Vagina (tissue), 2 donors: ENCODE data around the gene NRARP. TPM values are rescaled to one million over a fixed set of nuclear protein-coding genes. Genes with fewer than 3 reads are reported as not detected.

ENCODE experiments used
- DNase-seq, 2 donors: peaks; one replicate each; pipeline ENCODE4 v3.0.0-alpha.2; 2017; ENCODE audit errors: extremely low spot score in 2 of 2
- H3K27ac ChIP-seq: fragments of 200-600 bp; sonication (generic); one replicate; pipeline ENCODE4 v1.5.1; 2019
- H3K27me3 ChIP-seq: fragments of 200-600 bp; sonication (generic); one replicate; pipeline ENCODE4 v1.5.1; 2019
- H3K36me3 ChIP-seq, 2 donors: fragments of 200-600 bp; sonication (generic); one replicate each; pipeline ENCODE4 v1.5.1; 2017 to 2019
- H3K4me1 ChIP-seq: fragments of 200-600 bp; sonication (generic); one replicate; pipeline ENCODE4 v1.5.1; 2019
- H3K4me3 ChIP-seq, 2 donors: fragments of 200-600 bp; sonication (generic); 1 replicate in 1 of 2; 2 replicates in 1 of 2; pipeline ENCODE4 v1.5.1; 2016 to 2019
- H3K9me3 ChIP-seq: fragments of 200-600 bp; sonication (generic); one replicate; pipeline ENCODE4 v1.5.1; 2019
- POLR2A ChIP-seq, 2 donors: fragments of 450-650 bp; IDR thresholded peaks; one replicate each; pipeline ENCODE4 v1.6.1; 2017; ENCODE audit warnings: antibody characterized with exemption in 2 of 2, mild to moderate bottlenecking in 2 of 2, moderate library complexity in 2 of 2
- POLR2AphosphoS5 ChIP-seq, 2 donors: sonication (generic); formaldehyde crosslinking; IDR thresholded peaks; one replicate each; pipeline ENCODE4 v1.9.0; 2017; ENCODE audit warnings: antibody characterized with exemption in 2 of 2, mild to moderate bottlenecking in 2 of 2, low read depth in 1 of 2; ENCODE audit not compliant: insufficient read depth in 1 of 2
- intact Hi-C: fragments of 100-400 bp; cut with DNase I; formaldehyde crosslinking; loops from one replicate; pipeline ENCODE4 v1.15.1; 2023
- total RNA-seq: library from RNA; depleted of rRNA; stranded (reverse); fragments of >200 nt; gene quantifications from one replicate; pipeline ENCODE4 v1.2.3, GENCODE V29; 2016
- TF ChIP-seq, protein P1 (sequence below), 3 experiments: fragments of 450-650 bp in 2 of 3; fragments of 200-600 bp in 1 of 3; sonication (generic) in 1 of 3; IDR thresholded peaks; one replicate each; pipeline ENCODE4 v1.5.1; 2017 to 2019; ENCODE audit warnings: antibody characterized with exemption in 3 of 3, mild to moderate bottlenecking in 2 of 3, moderate library complexity in 2 of 3

NRARP gene
- total RNA-seq, 1 donor from 2014 or later = 29.5 TPM

DNA sequence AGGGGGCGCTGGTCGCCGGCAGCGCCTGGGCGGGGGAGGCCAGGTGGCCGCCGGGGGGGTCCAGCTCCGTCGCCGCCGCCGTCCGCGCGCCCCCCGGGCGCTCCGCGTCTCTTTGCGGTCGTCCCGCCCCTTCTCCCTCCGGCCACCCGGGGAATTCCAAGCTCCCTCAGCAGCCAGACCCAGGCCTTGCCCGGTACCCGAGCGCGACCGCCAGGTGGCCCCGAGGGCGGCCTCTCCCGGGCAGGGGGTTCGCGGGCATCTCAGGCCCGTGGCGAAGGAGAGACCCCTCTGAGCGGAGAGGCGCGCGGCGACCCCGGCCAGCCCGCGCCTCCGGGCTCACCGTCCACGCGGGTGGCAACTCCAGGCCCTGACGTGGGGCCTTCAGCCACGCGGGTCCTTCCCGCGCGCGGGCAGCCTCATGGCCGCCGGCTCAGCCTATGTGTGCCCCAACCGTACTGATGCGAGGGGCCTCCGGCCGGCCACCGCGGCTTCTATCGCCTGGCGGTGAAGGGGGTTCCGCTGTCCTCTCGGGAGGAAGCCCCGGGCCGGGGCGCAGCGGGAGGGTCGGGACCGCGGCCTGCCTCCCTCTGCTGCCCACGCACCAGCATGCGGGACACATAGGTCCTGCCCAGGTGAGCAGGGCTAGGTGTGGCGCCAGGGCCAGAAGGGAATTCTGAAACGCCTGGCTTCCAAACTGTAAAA is 529 bp upstream of the NRARP start:
- intact Hi-C loops = no loop called here
- H3K27me3 ChIP-seq = peaks cover 8% of the 10 kb centered on the region

DNA sequence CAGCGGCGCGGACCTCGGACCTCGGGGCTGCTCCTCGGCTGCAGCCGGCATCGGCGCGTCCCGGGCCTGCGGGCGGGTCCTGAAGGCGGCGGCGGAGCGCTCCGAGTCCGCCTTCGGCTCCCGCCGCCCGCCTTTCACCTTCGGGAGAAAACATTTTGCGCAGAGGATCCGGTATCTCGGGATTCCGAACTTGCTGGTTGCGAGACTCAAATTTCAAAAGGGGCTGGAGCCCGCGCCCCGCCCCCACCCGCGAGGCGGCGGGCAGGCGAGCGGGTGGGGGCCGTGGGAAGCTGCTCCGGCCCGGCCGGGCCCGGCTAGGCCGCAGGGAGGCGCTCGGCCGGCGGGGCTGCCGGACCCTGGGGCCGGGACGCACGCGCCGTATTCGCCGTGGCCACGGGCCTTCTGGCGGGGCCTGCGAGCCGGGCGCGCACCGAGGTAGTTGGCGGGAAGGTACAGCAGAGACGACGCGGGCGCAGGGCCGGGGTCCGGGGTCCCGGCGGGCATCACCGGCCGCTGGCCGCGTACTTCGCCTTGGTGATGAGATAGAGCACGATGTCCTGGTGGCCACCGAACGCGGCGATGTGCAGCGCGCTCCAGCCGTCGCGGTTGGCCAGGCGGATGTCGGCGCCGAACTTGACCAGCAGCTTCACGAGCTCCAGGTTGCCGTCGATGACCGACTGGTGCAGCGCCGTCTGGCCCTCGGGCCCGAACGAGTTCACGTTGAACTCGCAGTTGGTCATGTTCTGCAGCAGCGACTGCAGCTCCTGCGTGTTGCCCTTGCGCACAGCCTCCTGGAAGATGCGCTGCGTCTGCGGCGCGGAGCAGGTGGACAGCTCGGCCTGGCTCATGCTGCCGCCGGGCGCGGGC is 757 bp downstream of the NRARP start:
- Histone ChIP-seq H3K27me3 (peaks cover 8% of the 10 kb centered on the region), H3K4me1 (peaks cover 77% of the 10 kb centered on the region)
- no peak for DNase-seq

More for the DNA sequence above, 529 bp upstream of the NRARP start:
- peak overlapping the region; percentile 47 to 52 for H3K4me3 ChIP-seq
- DNase-seq = no peak
- H3K27ac ChIP-seq = peak overlapping the region; percentile 79
- TF ChIP-seq, protein P1, sequence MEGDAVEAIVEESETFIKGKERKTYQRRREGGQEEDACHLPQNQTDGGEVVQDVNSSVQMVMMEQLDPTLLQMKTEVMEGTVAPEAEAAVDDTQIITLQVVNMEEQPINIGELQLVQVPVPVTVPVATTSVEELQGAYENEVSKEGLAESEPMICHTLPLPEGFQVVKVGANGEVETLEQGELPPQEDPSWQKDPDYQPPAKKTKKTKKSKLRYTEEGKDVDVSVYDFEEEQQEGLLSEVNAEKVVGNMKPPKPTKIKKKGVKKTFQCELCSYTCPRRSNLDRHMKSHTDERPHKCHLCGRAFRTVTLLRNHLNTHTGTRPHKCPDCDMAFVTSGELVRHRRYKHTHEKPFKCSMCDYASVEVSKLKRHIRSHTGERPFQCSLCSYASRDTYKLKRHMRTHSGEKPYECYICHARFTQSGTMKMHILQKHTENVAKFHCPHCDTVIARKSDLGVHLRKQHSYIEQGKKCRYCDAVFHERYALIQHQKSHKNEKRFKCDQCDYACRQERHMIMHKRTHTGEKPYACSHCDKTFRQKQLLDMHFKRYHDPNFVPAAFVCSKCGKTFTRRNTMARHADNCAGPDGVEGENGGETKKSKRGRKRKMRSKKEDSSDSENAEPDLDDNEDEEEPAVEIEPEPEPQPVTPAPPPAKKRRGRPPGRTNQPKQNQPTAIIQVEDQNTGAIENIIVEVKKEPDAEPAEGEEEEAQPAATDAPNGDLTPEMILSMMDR (IDR thresholded peaks at IDR 0.05) = no peak
- no peak for TF ChIP-seq POLR2AphosphoS5 (IDR thresholded peaks at IDR 0.05; ENCODE audit: insufficient read depth in 1 of 2, low read depth in 1 of 2)
- TF ChIP-seq POLR2A (IDR thresholded peaks at IDR 0.05) = no peak
- H3K4me1 ChIP-seq = peaks cover 82% of the 10 kb centered on the region
- no peaks in the 10 kb centered on the region for H3K36me3 ChIP-seq
- H3K9me3 ChIP-seq = no peaks in the 10 kb centered on the region

DNA sequence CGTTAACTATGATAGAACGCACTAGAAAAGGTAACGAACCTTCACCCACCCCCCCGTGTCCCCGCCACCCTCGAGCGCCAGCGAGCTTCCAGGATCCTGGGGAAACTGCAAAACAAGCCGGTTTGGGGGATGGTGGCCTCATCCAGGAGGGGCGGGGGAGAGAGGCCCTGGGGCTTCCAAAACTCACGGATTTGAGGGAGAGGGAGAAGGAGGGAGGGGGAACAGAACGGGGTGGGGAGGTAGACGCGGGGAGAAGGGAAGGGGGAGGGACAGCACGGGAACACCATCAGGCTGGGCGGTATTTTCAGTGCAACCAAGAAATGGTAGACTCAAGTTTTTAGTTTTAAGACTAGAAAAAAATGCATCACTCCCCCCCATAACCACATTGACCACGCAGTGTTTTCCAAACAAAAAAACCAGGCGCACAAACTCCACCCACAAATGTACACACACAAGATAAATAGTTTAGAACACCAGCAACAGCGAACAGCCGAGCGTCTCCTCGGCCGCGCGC is 1.4 kb downstream of the NRARP start:
- Histone ChIP-seq H3K36me3 (no peaks in the 10 kb centered on the region), H3K27ac (peak overlapping the region; percentile 62), H3K9me3 (no peaks in the 10 kb centered on the region), H3K27me3 (peaks cover 8% of the 10 kb centered on the region), H3K4me1 (peaks cover 70% of the 10 kb centered on the region), H3K4me3 (peak overlapping the region; percentile 34 to 53)
- intact Hi-C loops = no loop called here
- TF ChIP-seq POLR2A (IDR thresholded peaks at IDR 0.05) (no peak), POLR2AphosphoS5 (IDR thresholded peaks at IDR 0.05; ENCODE audit: insufficient read depth in 1 of 2, low read depth in 1 of 2) (no peak)
- TF ChIP-seq, protein P1 (IDR thresholded peaks at IDR 0.05) = no peak
- DNase-seq = no peak

More for the DNA sequence above, 757 bp downstream of the NRARP start:
- TF ChIP-seq, protein P1 (IDR thresholded peaks at IDR 0.05) = no peak
- TF ChIP-seq POLR2A (IDR thresholded peaks at IDR 0.05) = peak in 1 of 2 donors; percentile 6
- no peak for TF ChIP-seq POLR2AphosphoS5 (IDR thresholded peaks at IDR 0.05; ENCODE audit: insufficient read depth in 1 of 2, low read depth in 1 of 2)
- H3K36me3 ChIP-seq = no peaks in the 10 kb centered on the region
- intact Hi-C loops = no loop called here
- no peaks in the 10 kb centered on the region for H3K9me3 ChIP-seq
- peak overlapping the region; percentile 34 to 53 for H3K4me3 ChIP-seq
- H3K27ac ChIP-seq = peak overlapping the region; percentile 62

DNA sequence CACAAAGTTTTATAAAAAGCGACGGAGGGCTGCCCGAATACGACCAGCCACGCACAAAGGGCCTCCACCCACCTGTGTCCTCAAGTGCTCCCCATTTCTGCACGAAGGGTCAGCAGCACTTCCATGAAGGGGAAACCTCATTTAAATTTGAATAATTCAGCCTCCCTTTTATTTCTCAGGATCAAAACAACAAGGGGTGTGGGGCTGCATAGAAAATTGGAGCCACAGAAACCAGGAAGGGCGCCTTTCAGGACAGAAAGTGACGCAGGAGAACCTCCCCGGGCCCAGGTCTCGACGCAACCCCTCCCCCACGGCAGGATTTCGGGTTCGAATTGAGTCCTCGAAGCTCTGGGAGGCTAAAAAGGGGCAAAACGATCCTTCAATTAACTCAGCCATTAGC is 2.1 kb downstream of the NRARP start:
- peak overlapping the region; percentile 62 for H3K27ac ChIP-seq
- peaks cover 8% of the 10 kb centered on the region for H3K27me3 ChIP-seq
- peak overlapping the region in 1 of 2 donors; percentile 53 for H3K4me3 ChIP-seq

DNA sequence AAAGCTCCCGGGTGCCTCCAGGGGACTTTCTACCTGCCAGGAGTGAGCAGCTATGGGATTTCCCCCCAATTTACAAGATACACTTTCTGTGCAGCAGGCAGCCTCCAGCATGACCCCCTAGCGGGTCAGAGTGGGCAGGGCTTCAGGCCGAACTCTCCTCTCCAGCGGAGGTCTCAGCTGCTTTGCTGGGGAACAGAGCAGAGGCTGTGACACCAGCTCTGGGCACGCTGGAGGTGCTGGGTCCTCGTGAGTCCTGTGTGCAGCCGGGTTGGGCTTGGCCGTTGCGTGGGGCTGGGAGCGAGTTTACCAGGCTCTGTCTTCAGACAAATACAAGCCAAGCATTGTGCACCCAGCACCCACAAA is 2.9 kb downstream of the NRARP start:
- TF ChIP-seq, protein P1 (IDR thresholded peaks at IDR 0.05) = no peak
- no peak for TF ChIP-seq POLR2AphosphoS5 (IDR thresholded peaks at IDR 0.05; ENCODE audit: insufficient read depth in 1 of 2, low read depth in 1 of 2)
- no peak for TF ChIP-seq POLR2A (IDR thresholded peaks at IDR 0.05)
- peaks cover 8% of the 10 kb centered on the region for H3K27me3 ChIP-seq
- H3K27ac ChIP-seq = peak overlapping the region; percentile 51
- DNase-seq = no peak
- intact Hi-C loops = loop anchor here (5.0 kb wide), 1 partner anchor 108 kb away; no protein-coding TSS in a partner anchor
- H3K4me3 ChIP-seq = peak overlapping the region in 1 of 2 donors; percentile 53
- peaks cover 61% of the 10 kb centered on the region for H3K4me1 ChIP-seq
- H3K36me3 ChIP-seq = no peaks in the 10 kb centered on the region
- no peaks in the 10 kb centered on the region for H3K9me3 ChIP-seq

More for the DNA sequence above, 2.1 kb downstream of the NRARP start:
- H3K4me1 ChIP-seq = peaks cover 66% of the 10 kb centered on the region
- no peak for DNase-seq
- H3K36me3 ChIP-seq = no peaks in the 10 kb centered on the region
- H3K9me3 ChIP-seq = no peaks in the 10 kb centered on the region
- intact Hi-C loops = loop anchor here (5.0 kb wide), 1 partner anchor 107 kb away; no protein-coding TSS in a partner anchor
- peak in 1 of 2 donors; percentile 15 for TF ChIP-seq POLR2AphosphoS5 (IDR thresholded peaks at IDR 0.05; ENCODE audit: insufficient read depth in 1 of 2, low read depth in 1 of 2)
- TF ChIP-seq POLR2A (IDR thresholded peaks at IDR 0.05) = no peak
